ENCODE results near the gene TMEM59.

Gene TMEM59

GRCh38 chr1:53982034-53982762 is 70.8 kb downstream of the TMEM59 start:
- peak; percentile 78 for DNase-seq (ENCODE audit: low spot score)

- DNase-seq (ENCODE audit: low spot score): no peak
Measured at GRCh38 chr1:53981220-53981619, 71.8 kb downstream of the TMEM59 start.

- no peak for DNase-seq (ENCODE audit: low spot score)
Measured at GRCh38 chr1:53979712-53980450, 73.1 kb downstream of the TMEM59 start.

All from iPS-NIHi11 (cell line).